Brain pericyte (primary cell): Measurements from ENCODE around the gene CLCA2.
"Not testable (repeated sequence)": the region's sequence is repeated elsewhere in the genome, so short reads cannot be mapped to it uniquely, and the experiment has no call there.

Source experiments
- DNase-seq: peaks from one replicate; pipeline ENCODE4 v3.0.0-alpha.2; 2012; ENCODE audit warnings: low read depth, low spot score

Gene CLCA2

DNA sequence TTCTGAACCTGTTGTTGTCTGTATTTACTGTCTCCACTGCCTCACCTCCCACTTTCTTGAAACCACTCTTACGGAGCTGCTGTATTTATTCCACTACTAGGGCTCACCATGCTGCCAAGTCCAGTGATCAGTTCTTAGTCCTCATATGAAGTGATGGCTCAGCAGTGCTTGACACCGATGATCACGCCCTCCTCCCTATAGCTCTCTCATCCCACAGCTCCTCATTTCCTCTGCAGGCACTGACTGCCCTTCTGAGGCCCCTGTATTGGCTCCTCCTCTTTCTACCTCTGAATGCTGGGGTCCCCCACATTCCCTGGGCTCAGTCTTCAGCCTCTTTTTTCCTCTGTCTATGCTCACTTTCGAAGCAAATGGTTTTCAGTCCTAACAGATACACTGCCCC is 48.2 kb downstream of the CLCA2 start:
- DNase-seq, result no peak

DNA sequence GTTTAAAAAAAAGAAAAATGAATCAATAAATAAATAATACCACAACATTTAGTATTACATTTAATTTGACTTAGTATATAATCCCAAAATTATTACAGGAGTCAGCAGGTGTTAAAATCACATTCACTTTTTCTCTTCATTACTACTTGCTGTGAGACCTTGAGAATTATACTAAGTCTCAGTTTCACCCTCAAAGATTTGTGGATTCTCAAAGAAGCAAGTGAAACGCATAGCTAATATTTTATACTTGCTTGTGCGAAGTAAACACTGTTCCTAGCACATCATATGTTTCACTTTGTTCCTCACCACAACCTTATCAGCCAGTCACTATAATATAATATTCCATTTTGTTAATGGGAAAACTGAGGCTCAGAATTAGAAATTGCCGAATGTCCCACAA is 48.8 kb downstream of the CLCA2 start:
- no peak for DNase-seq

DNA sequence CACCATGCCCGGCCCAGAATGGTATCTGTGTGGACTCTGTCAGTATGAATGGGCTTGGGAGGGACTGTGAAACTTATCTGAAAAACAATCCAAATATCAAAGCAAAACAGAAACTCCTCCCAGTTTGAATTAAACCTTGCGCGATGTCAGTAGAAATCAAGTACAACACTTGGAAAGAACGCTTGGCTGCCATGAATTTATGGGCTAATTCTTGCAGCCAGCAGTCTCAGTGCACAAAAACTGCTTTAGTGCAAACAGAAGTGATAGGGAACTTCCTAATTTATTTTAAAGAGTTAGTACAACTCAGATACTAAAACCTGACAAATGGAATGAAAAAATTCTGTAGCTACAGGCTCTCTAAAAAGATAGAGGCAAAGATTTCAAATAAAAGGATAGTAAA is 53.3 kb downstream of the CLCA2 start:
- no peak for DNase-seq

- no peak for DNase-seq
Measured at GRCh38 chr1:86477682-86478081, 53.7 kb downstream of the CLCA2 start.

DNA sequence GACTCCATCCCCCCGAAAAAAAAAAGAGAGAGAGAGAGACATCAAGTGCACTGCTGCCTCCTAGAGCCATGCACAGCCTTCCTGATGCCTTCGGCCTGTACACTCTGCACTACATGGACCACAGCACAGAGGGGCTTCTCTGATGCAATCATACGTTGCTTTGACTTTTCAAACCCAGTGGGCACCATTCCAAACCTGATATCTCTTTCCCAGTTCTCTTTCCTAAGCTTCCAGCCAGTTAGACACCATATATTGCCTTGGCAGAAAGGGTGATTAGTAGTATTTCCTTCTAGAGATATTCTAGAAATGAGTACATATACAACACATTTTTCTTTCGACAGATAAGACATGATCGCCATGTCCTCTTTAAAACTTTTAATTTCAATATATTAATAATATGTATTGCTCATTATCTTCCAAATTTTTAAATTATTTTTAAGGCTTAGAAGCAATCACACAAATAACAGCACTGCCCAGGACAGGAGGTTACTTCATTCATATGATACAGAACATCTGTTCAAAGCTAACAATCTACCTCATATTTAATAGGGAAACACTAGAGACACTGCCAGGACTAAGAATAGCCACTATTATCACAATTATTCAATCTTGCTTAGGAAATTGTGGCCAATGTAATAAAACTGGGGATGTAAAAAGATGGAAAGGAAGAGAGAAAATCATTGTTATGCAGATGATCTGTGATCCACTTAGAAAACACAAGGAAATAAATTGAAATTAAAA is 54.6 kb downstream of the CLCA2 start:
- no peak for DNase-seq

DNA sequence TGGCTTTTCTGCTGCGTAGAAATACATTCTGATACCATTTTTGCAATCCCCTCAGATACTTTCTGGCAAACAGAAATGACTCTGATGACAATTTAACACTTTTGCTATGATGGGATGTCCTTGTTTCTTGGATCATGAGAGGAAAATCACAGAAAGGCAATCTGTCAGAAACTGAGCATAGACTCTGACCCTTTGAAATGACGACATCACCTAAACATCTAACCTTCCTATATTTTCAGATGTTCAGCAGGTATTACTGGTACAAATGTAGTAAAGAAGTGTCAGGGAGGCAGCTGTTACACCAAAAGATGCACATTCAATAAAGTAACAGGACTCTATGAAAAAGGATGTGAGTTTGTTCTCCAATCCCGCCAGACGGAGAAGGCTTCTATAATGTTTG is 58.0 kb downstream of the CLCA2 start:
- DNase-seq, result no peak

GRCh38 chr1:86487131-86487810 is 63.3 kb downstream of the CLCA2 start:
- DNase-seq, result peak; percentile 81

GRCh38 chr1:86487811-86488141 is 63.8 kb downstream of the CLCA2 start:
- DNase-seq, result no peak

GRCh38 chr1:86489242-86489878 is 65.4 kb downstream of the CLCA2 start:
- DNase-seq, result no peak

DNA sequence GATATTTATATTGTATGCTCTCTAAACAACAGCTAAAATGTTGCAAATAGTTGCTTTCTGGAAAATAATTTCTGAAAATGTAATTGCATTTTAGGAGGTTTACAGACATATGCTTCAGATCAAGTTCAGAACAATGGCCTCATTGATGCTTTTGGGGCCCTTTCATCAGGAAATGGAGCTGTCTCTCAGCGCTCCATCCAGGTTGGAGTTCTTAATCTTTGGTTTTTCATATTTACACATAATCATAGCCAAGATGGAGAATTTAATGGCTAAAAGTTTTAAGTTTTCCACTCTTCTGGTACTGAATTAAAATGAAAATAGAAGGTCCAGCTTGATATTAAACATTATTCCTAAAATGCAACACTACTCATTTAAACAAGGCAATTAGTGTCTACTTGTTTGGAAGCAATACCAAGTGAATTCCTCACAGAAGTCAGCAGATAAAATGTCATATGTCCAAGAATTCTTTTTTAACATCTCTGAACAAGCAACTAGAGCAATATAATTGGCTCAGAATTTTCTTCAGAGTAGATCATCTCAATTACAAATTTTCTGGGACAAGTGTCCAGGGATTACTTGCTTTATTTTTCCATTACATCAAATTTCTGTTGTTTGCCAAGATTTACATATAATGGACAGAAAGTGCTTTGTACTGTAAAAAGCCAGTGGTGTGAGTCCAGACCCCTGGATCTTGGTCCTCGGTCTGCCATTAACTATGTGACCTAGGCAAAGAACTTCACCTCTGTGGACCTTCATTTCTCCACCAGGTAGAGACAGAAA is 67.4 kb downstream of the CLCA2 start:
- no peak for DNase-seq

- no peak for DNase-seq
Measured at GRCh38 chr1:86498281-86498680, 74.3 kb downstream of the CLCA2 start.

- no peak for DNase-seq
Measured at GRCh38 chr1:86499987-86500593, 76.1 kb downstream of the CLCA2 start.

GRCh38 chr1:86500714-86501113 is 76.7 kb downstream of the CLCA2 start:
- DNase-seq, result no peak

GRCh38 chr1:86502125-86502646 is 78.2 kb downstream of the CLCA2 start:
- not testable (repeated sequence) for DNase-seq

DNA sequence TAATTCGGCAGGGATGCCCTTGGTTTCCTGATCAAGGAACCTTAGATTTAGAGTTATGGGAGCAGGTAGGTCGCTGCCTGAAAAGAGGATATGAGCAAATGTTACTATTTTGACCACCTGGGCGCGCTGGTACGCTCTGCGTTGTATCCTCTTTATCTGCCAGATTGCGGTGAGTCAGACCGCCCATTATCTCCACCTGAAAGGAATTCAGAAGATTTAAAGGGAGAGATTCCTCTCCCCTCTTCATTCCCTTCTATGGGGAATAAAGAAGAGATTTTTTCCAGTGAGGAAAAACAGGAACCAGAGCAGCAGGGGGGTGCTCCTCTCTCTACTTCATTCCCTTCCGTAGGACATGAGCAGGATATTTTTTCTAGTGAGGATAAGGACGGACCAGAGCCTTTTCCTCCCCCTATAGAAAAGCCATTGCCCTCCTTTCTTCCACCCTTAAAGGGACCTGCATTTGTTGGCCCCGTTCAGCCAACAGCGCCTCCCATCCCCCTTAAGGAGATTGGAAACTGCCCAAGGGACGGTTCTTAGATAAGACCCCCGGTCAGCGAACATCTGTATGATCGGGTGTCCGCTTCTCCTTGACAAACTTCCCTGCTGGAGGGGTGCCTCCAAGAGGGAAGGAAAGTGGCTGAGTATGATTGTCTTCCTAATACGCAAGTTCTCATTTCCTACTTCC is 78.9 kb downstream of the CLCA2 start:
- no peak for DNase-seq

GRCh38 chr1:86503406-86504136 is 79.6 kb downstream of the CLCA2 start:
- no peak for DNase-seq

DNA sequence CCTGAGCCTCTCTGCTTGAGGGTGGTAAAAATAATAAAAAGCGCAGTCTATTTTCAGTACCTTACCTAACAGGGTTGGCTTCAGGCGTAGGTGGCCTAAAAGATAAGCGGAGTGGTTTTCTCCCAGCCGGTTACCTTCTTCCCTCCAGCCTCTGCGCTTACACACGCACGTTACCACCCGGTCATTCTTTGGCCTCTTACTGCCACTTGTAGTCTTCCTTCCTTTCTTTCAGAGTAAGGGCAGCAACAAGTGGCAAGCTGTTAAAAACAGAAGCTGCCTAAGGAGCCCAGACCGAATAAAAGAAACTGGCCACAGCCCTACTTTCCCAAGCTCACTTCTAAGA is 80.1 kb downstream of the CLCA2 start:
- no peak for DNase-seq

GRCh38 chr1:86504895-86505563 is 81.1 kb downstream of the CLCA2 start:
- DNase-seq, result no peak

- DNase-seq, result no peak
Measured at GRCh38 chr1:86505564-86505902, 81.6 kb downstream of the CLCA2 start.
